GM23248 (cell line): ENCODE data around the gene PHF21A. TPM values are rescaled to one million over a fixed set of nuclear protein-coding genes. Genes with fewer than 3 reads are reported as not detected.

Experiments
- DNase-seq: peaks from one replicate; pipeline ENCODE4 v3.0.0-alpha.2; 2015
- H2AFZ ChIP-seq: fragments of 200-600 bp; sonication (generic); 2 replicates; pipeline ENCODE4 v1.6.1; 2016; ENCODE audit warnings: antibody characterized with exemption
- H3F3A ChIP-seq: fragments of 200-600 bp; sonication (generic); 2 replicates; pipeline ENCODE4 v1.6.1; 2016; ENCODE audit warnings: mild to moderate bottlenecking, antibody characterized with exemption, mixed run types; ENCODE audit not compliant: insufficient read depth
- H3K27ac ChIP-seq: fragments of 200-600 bp; sonication (generic); 2 replicates; pipeline ENCODE4 v1.5.1; 2016; ENCODE audit warnings: mild to moderate bottlenecking
- H3K27me3 ChIP-seq: fragments of 200-600 bp; sonication (generic); replicated peaks from 2 replicates; pipeline ENCODE4 v1.6.1; 2016; ENCODE audit warnings: mild to moderate bottlenecking; ENCODE audit not compliant: insufficient read depth
- H3K36me3 ChIP-seq: fragments of 200-600 bp; sonication (generic); 2 replicates; pipeline ENCODE4 v1.6.1; 2016; ENCODE audit warnings: low read depth, mild to moderate bottlenecking
- H3K4me1 ChIP-seq: fragments of 200-600 bp; sonication (generic); 2 replicates; pipeline ENCODE4 v1.6.1; 2016; ENCODE audit warnings: mild to moderate bottlenecking; ENCODE audit not compliant: insufficient read depth
- H3K4me2 ChIP-seq: fragments of 200-600 bp; sonication (generic); one replicate; pipeline ENCODE4 v1.6.1; 2016; ENCODE audit warnings: mild to moderate bottlenecking; ENCODE audit not compliant: unreplicated experiment
- H3K4me3 ChIP-seq: fragments of 200-600 bp; sonication (generic); 2 replicates; pipeline ENCODE4 v1.5.1; 2016; ENCODE audit warnings: mild to moderate bottlenecking
- H3K79me2 ChIP-seq: fragments of 200-600 bp; sonication (generic); 2 replicates; pipeline ENCODE4 v1.6.1; 2016; ENCODE audit warnings: mild to moderate bottlenecking; ENCODE audit not compliant: insufficient read depth
- H3K9ac ChIP-seq: fragments of 200-600 bp; sonication (generic); 2 replicates; pipeline ENCODE4 v1.6.1; 2016; ENCODE audit warnings: mild to moderate bottlenecking
- H3K9me2 ChIP-seq: fragments of 200-600 bp; sonication (generic); 2 replicates; pipeline ENCODE4 v1.6.1; 2016; ENCODE audit warnings: mixed run types, mild to moderate bottlenecking, moderate library complexity; ENCODE audit not compliant: insufficient read depth
- H3K9me3 ChIP-seq: fragments of 200-600 bp; sonication (generic); one replicate; pipeline ENCODE4 v1.6.1; 2017; ENCODE audit warnings: low read depth
- H4K20me1 ChIP-seq: fragments of 200-600 bp; sonication (generic); 2 replicates; pipeline ENCODE4 v1.6.0; 2016; ENCODE audit not compliant: insufficient read depth
- EZH2 ChIP-seq: fragments of 200-600 bp; sonication (generic); IDR thresholded peaks from 2 replicates; pipeline ENCODE4 v1.6.1; 2018; ENCODE audit warnings: antibody characterized with exemption, mild to moderate bottlenecking; ENCODE audit not compliant: insufficient read depth, poor library complexity, severe bottlenecking
- EZH2phosphoT487 ChIP-seq: fragments of 200-600 bp; sonication (generic); IDR thresholded peaks from 2 replicates; pipeline ENCODE4 v1.6.1; 2018; ENCODE audit warnings: antibody characterized with exemption, moderate library complexity, mild to moderate bottlenecking, low read depth; ENCODE audit not compliant: insufficient read depth
- WGBS, 2 experiments: methylation state at CpG; one replicate each; pipeline ENCODE4 v1.1.6; 2015 to 2017; ENCODE audit warnings: low lambda C conversion rate in 2 of 2, low coverage in 1 of 2; ENCODE audit errors: missing lambda C conversion rate in 2 of 2; 5-methylcytosine and 5-hydroxymethylcytosine counted together
- in situ Hi-C: fragments of 300-500 bp; cut with MboI; formaldehyde crosslinking; loops from 2 replicates; pipeline ENCODE4 v1.15.0; 2020
- polyA plus RNA-seq: library from polyadenylated mRNA; unstranded; fragments of >200 nt; fragmentation: Nextera tagmentation; extraction: Ambion mirVana; gene quantifications from 2 replicates; pipeline ENCODE4 v1.2.1, GENCODE V29; 2016
- total RNA-seq: library from RNA; depleted of rRNA; stranded (reverse); fragments of >200 nt; shearing (Covaris generic); gene quantifications from 2 replicates; pipeline ENCODE4 v1.2.3, GENCODE V29; 2014

PHF21A gene
- total and polyA plus RNA-seq, 2 experiments from 2014 or later = 11.2 to 17.0 TPM

DNA sequence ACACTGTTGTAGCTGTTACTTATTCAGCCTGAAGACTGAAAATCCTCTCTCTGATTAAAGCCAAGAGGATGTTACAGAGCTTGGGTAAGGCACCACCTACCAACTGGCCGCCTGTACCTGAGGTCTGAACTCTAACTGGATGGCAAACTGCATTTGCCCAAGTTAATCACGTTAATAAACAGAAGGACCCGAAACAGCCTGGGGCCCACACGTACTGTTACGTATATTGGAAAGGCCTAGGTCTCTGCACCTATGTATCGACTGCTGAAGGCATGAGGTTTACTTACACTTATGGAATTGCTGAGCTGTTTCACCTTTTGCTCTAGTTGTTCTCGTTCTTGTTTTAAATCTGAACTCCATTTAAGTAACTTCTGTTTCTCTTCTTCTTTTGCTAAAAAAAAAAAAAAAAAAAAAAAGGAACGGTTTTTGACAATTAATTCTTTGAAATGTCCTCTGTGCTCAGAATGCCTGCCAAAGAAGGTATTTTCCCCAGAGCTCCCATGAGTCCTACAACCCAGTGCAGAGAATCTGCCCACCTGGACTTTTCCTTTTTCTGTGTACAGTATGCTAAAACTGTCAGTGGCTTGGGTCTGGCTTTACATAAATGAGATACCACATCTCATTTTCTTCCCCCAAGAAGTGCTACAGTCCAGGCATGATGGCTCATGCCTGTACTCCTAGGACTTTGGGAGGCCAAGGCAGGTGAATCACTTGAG is 185.7 kb downstream of the PHF21A start:
- H3K36me3 ChIP-seq = peaks cover 20% of the 10 kb centered on the region
- TF ChIP-seq EZH2 (no peak), EZH2phosphoT487 (no peak)
- no peaks in the 10 kb centered on the region for H3K9me3 ChIP-seq
- no peaks in the 10 kb centered on the region for H3K27me3 ChIP-seq
- in situ Hi-C loops = no loop called here
- H3K9me2 ChIP-seq = no peaks in the 10 kb centered on the region
- H3K79me2 ChIP-seq = no peaks in the 10 kb centered on the region
- H3K4me3 ChIP-seq = no peak overlapping the region
- H3F3A ChIP-seq = no peaks in the 10 kb centered on the region
- H3K27ac ChIP-seq = no peak overlapping the region
- H3K4me2 ChIP-seq = no peak overlapping the region
- DNase-seq = no peak
- no peaks in the 10 kb centered on the region for H4K20me1 ChIP-seq
- no peak overlapping the region for H3K9ac ChIP-seq
- H2AFZ ChIP-seq = no peak overlapping the region
- 96 to 97% methylated on average over 8 of the region's 8 CpGs for WGBS, 2 experiments
- no peaks in the 10 kb centered on the region for H3K4me1 ChIP-seq

DNA sequence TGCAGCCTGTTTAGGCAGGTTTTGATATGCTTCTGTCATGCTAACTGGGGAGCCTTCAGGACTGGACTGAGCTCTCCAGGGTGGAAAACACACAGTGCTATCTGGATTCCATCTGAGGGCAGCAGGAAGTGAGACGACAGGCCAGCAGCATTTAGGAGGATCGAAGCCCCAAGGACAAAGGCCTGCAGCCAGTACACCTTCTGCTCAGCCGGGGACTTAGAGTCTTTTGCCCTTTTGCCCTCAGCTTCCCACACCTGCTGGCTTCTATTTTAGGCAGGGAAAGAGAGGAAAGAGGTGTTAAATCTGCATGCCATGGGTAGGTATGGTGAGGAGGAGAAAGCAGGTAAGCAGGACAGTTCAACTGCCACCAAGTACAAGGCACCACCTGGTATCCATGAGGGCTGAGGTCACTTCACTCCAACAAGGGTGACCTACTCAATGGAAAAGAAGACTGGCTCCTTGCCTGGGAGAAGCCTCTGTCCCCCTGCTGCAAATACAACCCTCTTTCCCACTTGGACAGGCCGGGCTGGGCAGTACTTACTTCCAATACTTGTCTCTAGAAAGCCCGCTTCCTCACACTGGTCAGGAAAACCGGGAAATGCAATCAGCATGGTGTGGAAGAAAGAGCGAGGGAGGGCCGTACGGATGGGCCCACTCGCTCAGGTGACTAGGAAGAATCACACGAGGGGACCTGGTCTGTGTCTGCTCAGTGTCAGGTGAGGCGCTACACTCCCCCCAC is 186.5 kb downstream of the PHF21A start:
- Histone ChIP-seq H3K9me3 (no peaks in the 10 kb centered on the region), H3K4me1 (no peaks in the 10 kb centered on the region), H3K9me2 (no peaks in the 10 kb centered on the region), H3K27me3 (no peaks in the 10 kb centered on the region), H3F3A (no peaks in the 10 kb centered on the region), H2AFZ (no peak overlapping the region), H3K4me3 (no peak overlapping the region), H3K9ac (no peak overlapping the region), H3K27ac (no peak overlapping the region), H3K36me3 (peaks cover 20% of the 10 kb centered on the region), H3K4me2 (no peak overlapping the region), H4K20me1 (no peaks in the 10 kb centered on the region), H3K79me2 (no peaks in the 10 kb centered on the region)
- no peak for TF ChIP-seq EZH2
- DNase-seq = no peak
- in situ Hi-C loops = no loop called here
- 82% methylated on average over 12 of the region's 12 CpGs for WGBS, 2 experiments

- Histone ChIP-seq H3K4me2 (no peak overlapping the region), H3K9me2 (no peaks in the 10 kb centered on the region), H4K20me1 (no peaks in the 10 kb centered on the region), H3K79me2 (no peaks in the 10 kb centered on the region), H3K4me1 (no peaks in the 10 kb centered on the region), H2AFZ (no peak overlapping the region), H3K27ac (no peak overlapping the region), H3K27me3 (no peaks in the 10 kb centered on the region), H3K9me3 (no peaks in the 10 kb centered on the region), H3K36me3 (peaks cover 20% of the 10 kb centered on the region), H3F3A (no peaks in the 10 kb centered on the region), H3K9ac (no peak overlapping the region), H3K4me3 (no peak overlapping the region)
- TF ChIP-seq EZH2phosphoT487 (no peak), EZH2 (no peak)
- no peak for DNase-seq
- WGBS, 2 experiments = 93 to 94% methylated on average over 20 to 21 of the region's 21 CpGs
- in situ Hi-C loops = no loop called here
Measured at GRCh38 chr11:45933846-45934579, 187.2 kb downstream of the PHF21A start.

GRCh38 chr11:45933131-45933831 is 188.0 kb downstream of the PHF21A start:
- Histone ChIP-seq H3K4me3 (no peak overlapping the region), H3K9me3 (no peaks in the 10 kb centered on the region), H3K36me3 (peaks cover 20% of the 10 kb centered on the region), H3K4me2 (no peak overlapping the region), H4K20me1 (no peaks in the 10 kb centered on the region), H3K4me1 (no peaks in the 10 kb centered on the region), H3K27me3 (no peaks in the 10 kb centered on the region), H3K27ac (no peak overlapping the region), H2AFZ (no peak overlapping the region), H3K9me2 (no peaks in the 10 kb centered on the region), H3K9ac (no peak overlapping the region), H3K79me2 (no peaks in the 10 kb centered on the region), H3F3A (no peaks in the 10 kb centered on the region)
- DNase-seq = peak; percentile 31
- in situ Hi-C loops = no loop called here
- TF ChIP-seq EZH2phosphoT487 = no peak
- TF ChIP-seq EZH2 = no peak
- 86 to 89% methylated on average over 15 of the region's 15 CpGs for WGBS, 2 experiments
